HG03095 (cell line): ENCODE data around the gene SLC1A4.
"Not testable (repeated sequence)": the region's sequence is repeated elsewhere in the genome, so short reads cannot be mapped to it uniquely, and the experiment has no call there.

Experiments used
- ATAC-seq: cut with Tn5 transposase; IDR thresholded peaks from one replicate; pipeline ENCODE4 v1.9.1; 2021; ENCODE audit warnings: moderate library complexity; ENCODE audit not compliant: unreplicated experiment

SLC1A4 gene

DNA sequence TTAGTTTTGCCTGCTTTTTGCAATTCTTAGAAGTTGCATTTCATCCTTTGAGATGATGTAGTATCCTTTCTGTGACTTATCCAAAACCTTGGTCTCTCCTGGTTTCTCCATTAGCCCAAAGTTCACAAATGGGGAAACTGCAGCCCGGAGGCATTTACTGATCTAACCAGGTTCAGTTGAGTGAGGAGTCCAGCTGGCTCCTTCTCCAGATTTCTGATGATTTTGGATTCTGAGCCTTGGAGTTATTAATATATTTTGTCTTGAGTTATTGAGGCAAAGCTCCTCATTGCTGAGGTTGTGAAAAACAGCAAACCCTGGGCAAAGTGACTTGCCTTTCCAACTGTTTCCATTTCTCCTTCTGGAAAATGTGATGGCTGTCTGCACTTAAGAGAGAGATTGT, 1.7 kb downstream of the SLC1A4 start:
- ATAC-seq: no peak

- no peak for ATAC-seq
Observed at GRCh38 chr2:64992218-64992617, 3.0 kb downstream of the SLC1A4 start.

DNA sequence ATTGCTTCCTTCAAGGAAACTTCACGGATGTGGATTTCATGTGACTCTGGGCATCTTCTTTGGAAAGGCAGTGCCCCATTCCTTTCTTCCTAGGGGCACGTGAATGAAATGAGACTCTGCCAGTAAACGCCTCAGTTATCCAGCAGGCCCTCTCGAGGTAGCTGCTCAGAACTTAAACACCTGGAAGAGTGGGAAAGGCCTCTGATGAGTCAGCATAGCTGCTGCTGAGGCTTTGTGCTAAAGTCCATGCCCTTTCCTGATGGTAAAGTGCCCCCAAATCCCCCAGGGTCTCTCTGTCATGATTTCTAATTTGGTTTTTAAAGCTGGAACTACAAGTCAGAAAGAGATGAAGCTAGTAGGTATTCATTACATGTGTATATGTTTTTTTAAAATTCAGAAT, 3.8 kb downstream of the SLC1A4 start:
- no peak for ATAC-seq

GRCh38 chr2:64995041-64995440, 5.8 kb downstream of the SLC1A4 start:
- no peak for ATAC-seq

- ATAC-seq: no peak
Observed at GRCh38 chr2:64996871-64997307, 7.7 kb downstream of the SLC1A4 start.

DNA sequence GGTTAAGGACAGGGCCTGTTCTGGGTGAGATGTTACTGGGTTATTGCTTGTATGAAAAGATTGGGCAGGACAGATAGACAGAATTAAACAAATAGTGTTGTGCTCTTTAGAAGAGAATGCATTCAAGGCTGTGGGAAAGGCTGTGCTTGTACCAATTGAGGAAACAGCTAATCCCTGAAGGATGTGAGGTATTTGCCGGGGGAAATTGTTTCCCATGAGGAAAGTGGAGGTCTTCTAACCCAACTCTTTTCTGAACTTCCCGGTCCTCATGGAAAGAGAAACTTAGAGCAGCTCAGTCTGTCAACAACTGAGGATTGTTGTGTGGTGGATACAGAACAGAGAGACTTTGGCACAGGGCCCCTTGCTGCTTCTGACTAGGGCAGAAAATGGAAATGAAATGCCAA, 9.5 kb downstream of the SLC1A4 start:
- ATAC-seq: no peak

GRCh38 chr2:64999754-65000153, 10.6 kb downstream of the SLC1A4 start:
- ATAC-seq: no peak

DNA sequence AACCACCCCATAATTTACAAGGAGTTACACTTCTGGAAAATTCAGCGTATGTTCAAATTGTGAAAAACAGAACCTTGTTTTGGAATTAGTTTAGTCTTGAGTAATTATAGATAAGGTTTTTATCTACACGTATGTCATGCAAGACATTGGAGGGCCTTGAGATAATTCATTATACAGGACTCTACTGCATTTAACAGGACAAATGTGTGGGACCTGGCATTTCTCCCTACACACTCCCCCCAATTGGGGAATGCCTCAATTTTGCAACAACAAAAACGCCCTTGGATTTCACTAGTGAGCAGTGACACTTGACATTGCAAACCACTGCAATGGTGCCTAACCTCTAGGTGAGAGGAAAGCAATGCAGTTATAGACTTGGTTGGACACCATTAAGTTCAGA, 11.4 kb downstream of the SLC1A4 start:
- no peak for ATAC-seq

GRCh38 chr2:65003037-65003436, 13.8 kb downstream of the SLC1A4 start:
- ATAC-seq: no peak

- ATAC-seq: not testable (repeated sequence)
Observed at GRCh38 chr2:65004232-65004631, 15.0 kb downstream of the SLC1A4 start.

GRCh38 chr2:65013776-65014175, 24.6 kb downstream of the SLC1A4 start:
- ATAC-seq: no peak

DNA sequence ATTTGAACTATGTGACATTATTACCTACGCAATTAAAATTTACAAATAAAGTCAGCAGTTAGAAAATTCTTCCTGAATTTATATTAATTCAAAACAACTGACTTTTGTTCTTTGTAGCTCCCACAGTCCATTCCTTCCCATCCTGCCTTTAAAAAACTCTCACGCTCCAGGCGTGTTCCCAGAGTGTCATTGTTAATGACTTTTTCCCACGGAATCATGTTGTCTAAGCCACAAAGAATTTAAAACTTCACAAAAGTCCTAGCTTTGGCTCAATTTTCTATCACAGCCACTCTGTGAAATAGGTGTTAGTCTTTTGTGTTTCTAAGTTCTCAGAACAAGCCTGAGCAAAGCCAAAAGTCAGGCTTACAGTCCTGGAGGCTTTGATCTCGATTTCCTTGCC, 26.5 kb downstream of the SLC1A4 start:
- ATAC-seq: no peak

- no peak for ATAC-seq
Observed at GRCh38 chr2:65016789-65017188, 27.6 kb downstream of the SLC1A4 start.

DNA sequence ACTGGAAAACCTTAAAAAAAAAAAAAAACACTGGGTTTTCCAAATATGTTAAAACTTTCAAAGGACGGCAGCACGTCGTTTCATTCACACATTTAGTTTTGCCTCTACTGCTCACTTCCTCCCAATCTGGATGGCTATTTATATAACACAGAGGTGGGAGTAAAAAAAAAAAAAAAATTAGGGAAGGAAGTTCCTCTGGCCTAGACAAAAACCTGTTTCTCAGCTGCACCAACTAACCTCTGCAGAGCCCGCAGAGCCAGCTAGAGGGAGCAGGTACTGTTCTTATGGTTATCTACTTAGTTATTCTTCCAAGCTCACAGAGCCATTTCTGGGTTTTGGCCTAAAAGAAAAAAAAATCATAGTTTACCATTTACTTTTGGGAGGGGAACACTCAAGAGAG, 28.1 kb downstream of the SLC1A4 start:
- ATAC-seq: no peak

DNA sequence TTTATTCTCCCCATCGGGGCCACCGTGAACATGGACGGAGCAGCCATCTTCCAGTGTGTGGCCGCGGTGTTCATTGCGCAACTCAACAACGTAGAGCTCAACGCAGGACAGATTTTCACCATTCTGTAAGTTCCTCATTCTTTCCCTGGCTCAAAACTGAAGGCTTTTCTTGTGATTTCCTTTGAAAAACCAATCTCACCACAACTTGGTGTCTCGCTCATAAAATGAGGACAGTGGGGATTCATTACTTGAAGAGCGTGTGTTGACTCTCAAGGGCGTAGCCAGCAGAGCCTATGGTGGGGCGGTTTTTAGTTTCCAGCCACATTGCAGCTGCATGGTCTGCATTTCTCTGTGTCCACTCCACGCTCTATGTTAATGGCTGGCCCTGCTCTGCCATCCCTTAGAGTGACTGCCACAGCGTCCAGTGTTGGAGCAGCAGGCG, 29.0 kb downstream of the SLC1A4 start:
- ATAC-seq: no peak

DNA sequence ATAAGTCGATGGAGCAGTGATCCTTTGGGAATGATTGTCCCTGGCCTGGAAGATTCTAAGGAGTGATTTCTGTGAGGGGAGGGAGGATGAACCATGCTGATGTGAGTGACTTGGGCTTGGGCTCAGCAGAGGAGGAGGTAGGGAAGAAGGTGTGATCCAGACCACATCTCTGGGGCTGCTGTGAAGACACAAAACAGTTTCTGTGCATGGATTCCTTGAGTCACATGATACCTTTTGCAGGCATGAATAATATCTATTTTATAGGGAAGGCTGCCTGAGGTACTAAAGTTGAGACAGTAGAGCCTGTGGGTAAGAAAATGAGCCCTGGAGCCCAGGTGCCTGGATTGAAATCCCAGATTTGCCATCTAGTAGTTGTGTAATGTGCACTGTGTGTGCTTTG, 29.8 kb downstream of the SLC1A4 start:
- no peak for ATAC-seq

GRCh38 chr2:65019675-65020195, 30.5 kb downstream of the SLC1A4 start:
- ATAC-seq: no peak

GRCh38 chr2:65020251-65020650, 31.1 kb downstream of the SLC1A4 start:
- ATAC-seq: not testable (repeated sequence)

DNA sequence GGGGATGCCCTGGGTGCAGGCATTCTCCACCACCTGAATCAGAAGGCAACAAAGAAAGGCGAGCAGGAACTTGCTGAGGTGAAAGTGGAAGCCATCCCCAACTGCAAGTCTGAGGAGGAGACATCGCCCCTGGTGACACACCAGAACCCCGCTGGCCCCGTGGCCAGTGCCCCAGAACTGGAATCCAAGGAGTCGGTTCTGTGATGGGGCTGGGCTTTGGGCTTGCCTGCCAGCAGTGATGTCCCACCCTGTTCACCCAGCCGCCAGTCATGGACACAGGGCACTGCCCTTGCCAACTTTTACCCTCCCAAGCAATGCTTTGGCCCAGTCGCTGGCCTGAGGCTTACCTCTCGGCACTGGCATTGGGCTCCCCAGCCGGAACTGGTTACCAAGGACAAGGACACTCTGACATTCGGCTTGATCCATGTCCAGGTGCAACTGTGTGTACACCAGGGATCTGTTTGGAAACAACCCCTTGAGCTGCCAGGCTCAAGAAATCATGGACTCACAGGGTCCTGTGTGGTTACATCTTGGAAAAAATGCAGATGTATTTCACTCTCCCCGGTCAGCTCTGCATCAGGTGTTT, 31.8 kb downstream of the SLC1A4 start:
- no peak for ATAC-seq

DNA sequence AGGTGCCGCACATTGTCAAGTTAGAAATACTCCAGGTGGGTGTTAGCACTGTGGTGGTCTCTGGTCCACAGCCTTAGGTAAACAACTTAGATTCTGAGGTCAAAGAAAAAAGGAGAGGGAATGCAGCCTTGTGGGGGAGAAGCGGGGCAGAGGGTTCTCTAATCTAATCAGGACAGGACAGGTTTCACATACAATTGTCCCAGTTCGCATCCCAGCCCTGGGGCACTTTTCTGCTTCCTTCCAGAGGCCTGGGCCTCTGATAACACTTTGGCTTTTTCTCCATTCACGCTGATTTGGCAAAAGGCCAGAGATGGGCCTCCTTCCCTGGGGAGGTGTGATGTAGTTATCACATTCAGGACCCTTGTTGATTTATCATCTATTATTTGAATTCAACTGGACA, 32.5 kb downstream of the SLC1A4 start:
- no peak for ATAC-seq

GRCh38 chr2:65022189-65022588, 33.0 kb downstream of the SLC1A4 start:
- no peak for ATAC-seq

- ATAC-seq: no peak
Observed at GRCh38 chr2:65023742-65024141, 34.5 kb downstream of the SLC1A4 start.

- ATAC-seq: no peak
Observed at GRCh38 chr2:65024149-65024829, 35.1 kb downstream of the SLC1A4 start.
